Right lobe of liver (tissue), 4 donors: ENCODE data around the gene DUSP14.

ENCODE experiments used
- POLR2A ChIP-seq: fragments of 450-650 bp; IDR thresholded peaks from one replicate; pipeline ENCODE4 v1.6.1; 2017; ENCODE audit warnings: antibody characterized with exemption, mild to moderate bottlenecking
- TF ChIP-seq, protein P1 (sequence below), 4 donors: fragments of 200-600 bp in 3 of 4; fragments of 450-650 bp in 1 of 4; IDR thresholded peaks; one replicate each; pipeline versions ENCODE4 v1.5.1 to v1.8.0; 2016 to 2022; ENCODE audit warnings: antibody characterized with exemption in 4 of 4, mild to moderate bottlenecking in 2 of 4
- donor health status: DM: no; HTN: no; CAD: no.
- donor health status: DM: no; HTN: no; CAD: no.
- donor health status: DM: no; HTN: yes; CAD: no.

DNA sequence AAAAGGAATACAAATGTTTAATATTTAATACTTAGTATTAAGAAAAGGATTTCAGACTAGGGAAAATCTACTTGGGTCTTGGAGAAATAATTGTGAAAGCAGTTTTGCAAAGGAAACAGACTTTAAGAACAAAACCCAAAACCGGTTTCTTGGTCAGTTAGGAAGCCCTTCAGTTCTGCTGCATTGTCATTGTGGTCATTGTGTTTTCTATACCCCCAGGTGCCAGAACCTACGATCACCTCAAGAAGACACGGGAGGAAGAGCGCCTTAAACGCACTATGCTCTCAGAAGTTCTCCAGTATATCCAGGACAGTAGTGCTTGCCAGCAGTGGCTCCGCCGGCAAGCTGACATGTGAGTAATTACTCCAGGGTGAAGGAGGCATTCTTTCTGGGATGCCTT lies 19.5 kb upstream of the DUSP14 start:
- TF ChIP-seq, protein P1, sequence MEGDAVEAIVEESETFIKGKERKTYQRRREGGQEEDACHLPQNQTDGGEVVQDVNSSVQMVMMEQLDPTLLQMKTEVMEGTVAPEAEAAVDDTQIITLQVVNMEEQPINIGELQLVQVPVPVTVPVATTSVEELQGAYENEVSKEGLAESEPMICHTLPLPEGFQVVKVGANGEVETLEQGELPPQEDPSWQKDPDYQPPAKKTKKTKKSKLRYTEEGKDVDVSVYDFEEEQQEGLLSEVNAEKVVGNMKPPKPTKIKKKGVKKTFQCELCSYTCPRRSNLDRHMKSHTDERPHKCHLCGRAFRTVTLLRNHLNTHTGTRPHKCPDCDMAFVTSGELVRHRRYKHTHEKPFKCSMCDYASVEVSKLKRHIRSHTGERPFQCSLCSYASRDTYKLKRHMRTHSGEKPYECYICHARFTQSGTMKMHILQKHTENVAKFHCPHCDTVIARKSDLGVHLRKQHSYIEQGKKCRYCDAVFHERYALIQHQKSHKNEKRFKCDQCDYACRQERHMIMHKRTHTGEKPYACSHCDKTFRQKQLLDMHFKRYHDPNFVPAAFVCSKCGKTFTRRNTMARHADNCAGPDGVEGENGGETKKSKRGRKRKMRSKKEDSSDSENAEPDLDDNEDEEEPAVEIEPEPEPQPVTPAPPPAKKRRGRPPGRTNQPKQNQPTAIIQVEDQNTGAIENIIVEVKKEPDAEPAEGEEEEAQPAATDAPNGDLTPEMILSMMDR (IDR thresholded peaks at IDR 0.05) = no peak
- TF ChIP-seq POLR2A = no peak
